ENCODE measurements around the gene TM9SF3. TPM values are rescaled to one million over a fixed set of nuclear protein-coding genes. Genes with fewer than 3 reads are reported as not detected.

The TM9SF3 gene
- total RNA-seq, 4 donors from 2014 or later: 77.0 to 129 (median 94.4) TPM

- TF ChIP-seq, protein P1, sequence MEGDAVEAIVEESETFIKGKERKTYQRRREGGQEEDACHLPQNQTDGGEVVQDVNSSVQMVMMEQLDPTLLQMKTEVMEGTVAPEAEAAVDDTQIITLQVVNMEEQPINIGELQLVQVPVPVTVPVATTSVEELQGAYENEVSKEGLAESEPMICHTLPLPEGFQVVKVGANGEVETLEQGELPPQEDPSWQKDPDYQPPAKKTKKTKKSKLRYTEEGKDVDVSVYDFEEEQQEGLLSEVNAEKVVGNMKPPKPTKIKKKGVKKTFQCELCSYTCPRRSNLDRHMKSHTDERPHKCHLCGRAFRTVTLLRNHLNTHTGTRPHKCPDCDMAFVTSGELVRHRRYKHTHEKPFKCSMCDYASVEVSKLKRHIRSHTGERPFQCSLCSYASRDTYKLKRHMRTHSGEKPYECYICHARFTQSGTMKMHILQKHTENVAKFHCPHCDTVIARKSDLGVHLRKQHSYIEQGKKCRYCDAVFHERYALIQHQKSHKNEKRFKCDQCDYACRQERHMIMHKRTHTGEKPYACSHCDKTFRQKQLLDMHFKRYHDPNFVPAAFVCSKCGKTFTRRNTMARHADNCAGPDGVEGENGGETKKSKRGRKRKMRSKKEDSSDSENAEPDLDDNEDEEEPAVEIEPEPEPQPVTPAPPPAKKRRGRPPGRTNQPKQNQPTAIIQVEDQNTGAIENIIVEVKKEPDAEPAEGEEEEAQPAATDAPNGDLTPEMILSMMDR (IDR thresholded peaks at IDR 0.05; ENCODE audit: low read depth): no peak
Observed at GRCh38 chr10:96505150-96506136, 81.4 kb downstream of the TM9SF3 start.

DNA sequence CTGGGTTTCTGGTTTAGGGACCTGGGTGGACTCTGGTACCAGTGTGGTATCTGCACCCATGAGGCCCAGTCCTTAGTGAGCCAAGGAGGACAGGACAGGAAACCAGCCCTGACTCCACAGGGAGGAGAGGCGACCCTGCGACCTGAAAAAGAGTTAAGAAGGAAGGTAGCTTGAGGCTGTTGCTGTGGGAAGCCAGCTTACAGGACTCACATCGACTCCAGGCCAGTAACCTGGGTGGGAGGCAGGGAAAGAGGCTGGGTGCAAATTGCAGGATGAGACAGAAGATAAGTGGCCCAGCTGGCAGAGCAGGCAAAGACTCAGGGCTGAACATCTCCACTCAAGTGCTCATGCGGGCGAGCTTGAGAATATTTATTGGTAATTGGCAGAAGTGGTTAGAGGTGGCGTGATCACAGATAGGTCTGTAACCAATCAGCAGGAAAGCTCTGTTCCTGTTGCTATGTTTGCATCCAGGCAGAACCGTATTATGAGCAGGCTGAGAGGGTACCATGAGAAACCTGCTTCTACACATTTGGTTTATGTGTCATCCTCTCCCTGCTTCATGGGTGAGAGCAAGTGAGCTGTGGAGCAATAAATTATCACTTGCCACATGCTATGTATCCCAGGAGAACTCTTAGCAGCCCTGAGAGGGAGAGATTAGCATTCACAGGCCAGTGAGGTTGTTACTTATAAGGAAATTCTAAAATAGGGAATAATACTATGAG lies 84.1 kb downstream of the TM9SF3 start:
- TF ChIP-seq, protein P1 (IDR thresholded peaks at IDR 0.05; ENCODE audit: low read depth): no peak

- TF ChIP-seq, protein P1 (IDR thresholded peaks at IDR 0.05; ENCODE audit: low read depth): no peak
Observed at GRCh38 chr10:96501985-96502384, 84.8 kb downstream of the TM9SF3 start.

DNA sequence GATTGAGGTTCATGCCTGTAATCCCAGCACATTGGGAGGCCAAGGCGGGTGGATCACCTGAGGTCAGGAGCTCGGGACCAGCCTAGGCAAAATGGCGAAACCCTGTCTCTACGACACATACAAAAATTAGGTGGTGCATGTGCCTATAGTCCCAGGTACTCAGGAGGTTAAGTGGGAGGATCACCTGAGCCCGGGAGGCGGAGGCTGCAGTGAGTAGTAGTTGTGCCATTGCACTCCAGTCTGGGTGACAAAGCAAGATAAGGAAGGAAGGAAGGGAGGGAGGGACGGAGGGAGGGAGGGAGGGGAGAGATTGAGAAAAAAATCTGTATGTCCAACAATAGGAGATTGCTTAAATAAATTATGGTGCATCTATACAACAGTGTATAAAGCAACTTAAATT lies 86.3 kb downstream of the TM9SF3 start:
- TF ChIP-seq, protein P1 (IDR thresholded peaks at IDR 0.05; ENCODE audit: low read depth): no peak

GRCh38 chr10:96500050-96500449 lies 86.8 kb downstream of the TM9SF3 start:
- TF ChIP-seq, protein P1 (IDR thresholded peaks at IDR 0.05; ENCODE audit: low read depth): no peak

GRCh38 chr10:96497391-96497790 lies 89.4 kb downstream of the TM9SF3 start:
- TF ChIP-seq, protein P1 (IDR thresholded peaks at IDR 0.05; ENCODE audit: low read depth): no peak

All from subcutaneous adipose tissue (tissue), 4 donors.